NCI-H2107 treated with DMSO at 0.1 percent for 48 hours (cell line): Measurements from ENCODE around the gene EFCAB3.
"Not testable (repeated sequence)": the region's sequence is repeated elsewhere in the genome, so short reads cannot be mapped to it uniquely, and the experiment has no call there.

Source experiments
- DNase-seq: peaks from one replicate; lab custom pipeline; 2025; ENCODE audit not compliant: unreplicated experiment; lab: John Stamatoyannopoulos, UW

EFCAB3 gene

GRCh38 chr17:62380253-62380652 is at the start of gene EFCAB3:
TSS of gene EFCAB3 (plus strand) at chr17:62380553. CDS start at chr17:62382980, 2,427 bp downstream.
- DNase-seq = no peak

DNA sequence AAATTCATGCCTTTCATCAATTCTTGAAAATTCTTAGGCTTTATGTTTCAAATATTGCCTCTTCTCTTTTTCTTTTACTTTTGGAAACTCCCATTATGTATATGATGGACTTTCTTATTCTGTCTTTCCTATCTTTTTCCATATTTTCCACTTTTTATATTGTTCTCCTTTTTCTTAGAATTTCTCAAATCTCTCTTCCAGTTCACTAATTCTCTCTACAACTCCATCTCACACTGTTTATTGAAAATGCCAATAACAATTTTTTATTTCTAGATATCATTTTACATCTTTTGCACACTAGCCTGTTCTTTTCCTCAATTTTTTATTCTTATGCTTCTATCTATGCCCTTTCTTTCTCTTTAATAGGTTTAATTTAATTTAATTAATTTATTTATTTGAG is 43.8 kb upstream of the EFCAB3 start:
- no peak for DNase-seq

DNA sequence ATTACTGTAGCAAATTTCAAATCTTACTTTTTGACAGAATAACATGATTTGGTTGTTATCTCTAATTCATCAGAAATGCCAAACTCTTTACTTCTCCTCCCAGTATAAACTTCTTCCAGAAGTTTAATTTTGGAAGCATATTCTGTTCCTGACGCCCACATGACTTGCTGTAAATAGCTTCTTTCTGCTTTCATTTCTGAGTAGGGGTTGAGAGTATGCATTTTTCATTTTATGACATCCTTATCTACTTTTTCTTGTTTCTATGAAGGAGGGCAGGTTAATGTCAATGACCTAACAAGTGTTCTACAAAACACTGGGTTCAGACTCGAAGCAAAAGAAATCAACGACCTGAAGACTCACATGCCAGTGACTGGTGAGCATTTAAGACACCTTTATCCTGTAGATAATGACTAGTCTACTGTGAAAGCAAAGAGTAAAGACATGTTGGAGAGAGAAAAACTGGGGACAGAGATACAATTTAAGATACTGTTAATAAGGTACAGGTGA is 36.5 kb upstream of the EFCAB3 start:
- no peak for DNase-seq

GRCh38 chr17:62351176-62351575 is 29.2 kb upstream of the EFCAB3 start:
- DNase-seq = no peak

DNA sequence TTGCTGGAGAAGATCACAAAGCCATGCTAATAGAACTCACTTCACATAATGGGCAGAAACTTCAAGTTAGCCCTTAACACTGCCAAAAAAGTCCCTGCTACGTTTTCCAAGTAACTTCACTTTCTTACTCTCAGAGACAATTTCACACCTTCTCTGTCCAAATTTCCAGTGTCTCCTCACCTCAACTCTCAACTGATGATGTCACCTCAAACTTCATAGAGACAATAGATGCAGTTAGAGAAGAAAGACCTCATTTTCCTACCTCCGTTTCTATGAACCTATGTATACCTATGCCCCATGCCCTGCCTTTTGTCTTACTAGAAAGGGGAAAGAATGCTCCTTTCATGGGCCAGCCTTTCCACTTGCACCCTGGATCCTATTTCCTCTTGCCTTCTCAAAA is 14.2 kb upstream of the EFCAB3 start:
- no peak for DNase-seq

DNA sequence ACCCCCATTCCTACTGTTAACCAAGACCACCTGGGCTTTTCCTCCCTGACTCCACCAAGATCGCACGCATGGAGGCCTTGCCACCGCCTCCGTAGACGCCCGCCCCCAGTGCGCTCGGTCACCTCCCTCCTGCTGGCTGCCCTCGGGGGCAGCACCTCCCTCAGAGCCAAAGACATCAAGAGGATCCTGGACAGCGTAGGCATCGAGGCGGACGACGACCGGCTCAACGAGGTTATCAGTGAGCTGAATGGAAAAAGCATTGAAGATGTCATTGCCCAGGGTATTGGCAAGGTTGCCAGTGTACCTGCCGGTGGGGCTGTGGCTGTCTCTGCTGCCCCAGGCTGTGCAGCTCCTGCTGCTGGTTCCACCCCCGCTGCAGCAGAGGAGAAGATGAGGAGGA is 1.2 kb downstream of the EFCAB3 start:
- DNase-seq = no peak

DNA sequence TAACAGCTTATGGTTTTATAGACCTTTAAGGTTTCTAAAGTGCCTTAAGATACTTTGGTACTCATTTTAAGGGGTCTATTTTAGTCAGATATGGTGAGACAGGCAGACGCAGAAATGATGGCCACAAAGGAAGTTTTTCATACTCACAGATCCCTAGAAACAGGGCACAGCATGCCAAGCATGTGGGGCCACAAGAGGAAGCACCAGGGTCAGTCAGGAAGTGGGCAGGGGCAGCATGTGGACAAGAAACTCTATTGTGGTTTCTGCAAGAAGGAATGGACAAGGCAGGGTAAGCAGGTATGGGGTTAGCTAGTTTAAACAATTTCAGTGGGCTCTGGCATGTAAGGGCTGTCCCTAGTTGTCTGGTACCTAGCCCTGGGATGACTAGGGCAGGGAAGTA is 8.5 kb downstream of the EFCAB3 start:
- no peak for DNase-seq

- no peak for DNase-seq
Observed at GRCh38 chr17:62392908-62393307, 12.6 kb downstream of the EFCAB3 start.

- no peak for DNase-seq
Observed at GRCh38 chr17:62398891-62399290, 18.5 kb downstream of the EFCAB3 start.

GRCh38 chr17:62405451-62405850 is 25.1 kb downstream of the EFCAB3 start:
- no peak for DNase-seq

GRCh38 chr17:62413090-62413489 is 32.7 kb downstream of the EFCAB3 start:
- not testable (repeated sequence) for DNase-seq

DNA sequence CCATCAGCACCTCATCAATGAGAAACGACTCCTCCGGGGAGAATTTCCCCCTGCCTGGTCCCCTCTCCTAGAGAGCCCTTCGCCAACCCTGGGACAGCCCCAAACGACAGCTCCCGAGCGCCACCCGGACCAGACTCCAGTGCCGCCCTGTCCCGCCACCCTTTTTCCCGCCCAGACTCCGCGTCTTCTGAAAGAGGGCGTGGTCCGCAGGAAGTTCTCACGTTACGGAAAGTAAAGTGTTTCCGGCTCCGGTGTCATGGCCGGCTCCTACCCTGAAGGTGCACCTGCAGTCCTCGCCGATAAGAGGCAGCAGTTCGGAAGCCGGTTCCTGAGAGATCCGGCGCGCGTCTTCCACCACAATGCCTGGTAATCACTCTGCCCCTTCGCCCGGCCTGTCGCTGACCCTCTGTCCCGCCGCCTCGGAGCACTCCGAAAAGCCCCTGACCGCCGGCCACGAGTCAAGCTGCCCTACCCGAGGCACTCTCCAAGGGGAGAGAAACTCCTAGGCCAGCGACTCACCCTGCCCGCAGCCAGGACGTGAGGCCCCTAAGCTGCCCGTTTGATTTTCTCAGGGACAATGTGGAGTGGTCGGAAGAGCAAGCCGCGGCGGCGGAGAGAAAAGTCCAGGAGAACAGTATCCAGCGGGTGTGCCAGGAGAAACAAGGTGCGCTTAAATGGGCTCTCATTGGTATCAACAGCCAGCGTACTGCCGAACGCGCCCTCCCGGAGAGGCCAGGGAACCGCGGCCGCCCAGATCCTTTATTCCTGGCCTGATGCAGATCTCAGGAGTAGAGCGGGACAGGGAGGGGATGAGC is 43.5 kb downstream of the EFCAB3 start, which contains the start of gene METTL2A:
Gene METTL2A, plus strand, starts transcription at position 251 of the 815 bp plus-strand sequence. Its CDS starts 6 bp downstream, at position 257.
- DNase-seq = peak; percentile 63

GRCh38 chr17:62426214-62426613 is 45.9 kb downstream of the EFCAB3 start:
- DNase-seq = not testable (repeated sequence)

DNA sequence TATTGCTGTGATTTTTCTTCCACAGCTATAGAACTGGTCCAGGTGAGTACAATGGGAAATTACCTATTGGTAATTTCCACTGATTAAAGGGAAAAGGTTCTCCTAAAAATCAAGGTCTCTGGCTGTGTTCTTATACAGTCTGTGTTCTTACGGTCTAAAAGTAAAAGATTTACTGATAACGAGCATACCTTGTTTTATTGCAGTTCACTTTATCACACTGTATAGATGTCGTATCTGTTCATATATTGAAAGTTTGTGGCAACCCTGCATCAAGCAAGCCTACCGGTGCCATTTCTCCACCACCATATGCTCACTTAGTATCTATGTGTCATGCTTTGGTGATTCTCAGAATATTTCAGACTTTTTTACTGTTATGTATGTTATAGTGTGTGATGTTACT is 54.9 kb downstream of the EFCAB3 start:
- not testable (repeated sequence) for DNase-seq

DNA sequence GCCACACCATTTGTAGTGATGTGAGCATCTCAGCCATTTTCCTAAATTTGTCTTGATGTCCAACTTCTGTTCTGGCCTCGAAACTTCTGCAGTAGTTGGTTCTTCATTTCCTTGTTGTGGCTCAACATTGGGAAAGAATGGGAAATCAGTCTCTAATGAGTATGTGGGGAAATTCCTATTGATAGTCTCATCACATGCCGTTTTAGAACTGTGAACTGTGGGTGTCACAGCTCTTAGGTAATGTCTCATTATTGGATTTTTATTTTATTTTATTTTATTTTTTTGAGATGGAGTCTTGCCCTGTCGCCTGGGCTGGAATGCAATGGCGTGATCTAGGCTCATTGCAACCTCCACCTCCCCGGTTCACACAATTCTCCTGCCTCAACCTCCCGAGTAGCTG is 60.8 kb downstream of the EFCAB3 start:
- not testable (repeated sequence) for DNase-seq

- no peak for DNase-seq
Observed at GRCh38 chr17:62444063-62444462, 63.7 kb downstream of the EFCAB3 start.

- not testable (repeated sequence) for DNase-seq
Observed at GRCh38 chr17:62445791-62446190, 65.4 kb downstream of the EFCAB3 start.

DNA sequence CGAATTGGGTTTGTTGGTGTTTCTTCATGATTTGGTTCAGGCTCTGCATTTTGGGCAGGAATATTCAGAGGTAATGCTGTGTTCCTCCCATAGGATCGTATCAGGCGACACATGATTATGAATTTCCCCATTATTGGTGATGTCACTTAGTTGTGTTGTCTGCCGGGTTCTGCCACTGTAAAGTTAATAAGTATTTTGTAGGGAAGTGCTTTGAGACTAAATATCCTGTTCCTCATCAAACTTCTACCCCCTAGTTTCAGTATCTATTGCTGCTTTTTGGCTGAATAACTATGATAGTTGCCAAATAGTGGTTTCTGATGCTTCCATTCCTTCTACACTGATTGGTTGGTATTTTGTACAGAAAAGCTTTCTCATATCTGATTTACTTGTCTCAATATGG is 71.8 kb downstream of the EFCAB3 start:
- not testable (repeated sequence) for DNase-seq

- not testable (repeated sequence) for DNase-seq
Observed at GRCh38 chr17:62453041-62453440, 72.7 kb downstream of the EFCAB3 start.

- not testable (repeated sequence) for DNase-seq
Observed at GRCh38 chr17:62453656-62454055, 73.3 kb downstream of the EFCAB3 start.

- not testable (repeated sequence) for DNase-seq
Observed at GRCh38 chr17:62454111-62454510, 73.8 kb downstream of the EFCAB3 start.

- no peak for DNase-seq
Observed at GRCh38 chr17:62456016-62456415, 75.7 kb downstream of the EFCAB3 start.
